ES-I3 (cell line): ENCODE results near the gene ABHD6.
A peak's percentile ranks its signal among the peaks of the same experiment; 100 is the strongest.
"Not testable (repeated sequence)": the region's sequence is repeated elsewhere in the genome, so short reads cannot be mapped to it uniquely, and the experiment has no call there.

Source experiments
- H3K36me3 ChIP-seq: 2 replicates; pipeline ENCODE4 v1.6.1; 2013; ENCODE audit warnings: mild to moderate bottlenecking, low read length, control low read depth, moderate library complexity; ENCODE audit not compliant: insufficient read depth
- H3K4me1 ChIP-seq: 2 replicates; pipeline ENCODE4 v1.6.1; 2013; ENCODE audit warnings: mild to moderate bottlenecking, control low read depth, low read length; ENCODE audit not compliant: insufficient read depth
- H3K9ac ChIP-seq: 2 replicates; pipeline ENCODE4 v1.6.1; 2013; ENCODE audit warnings: low read depth, mild to moderate bottlenecking, low read length, moderate library complexity
- H3K9me3 ChIP-seq: 2 replicates; pipeline ENCODE4 v1.6.1; 2013; ENCODE audit warnings: mild to moderate bottlenecking, low read length, moderate library complexity; ENCODE audit not compliant: control insufficient read depth, insufficient read depth

The ABHD6 gene

GRCh38 chr3:58201451-58201850 lies 36.1 kb upstream of the ABHD6 start:
- H3K4me1 ChIP-seq = peaks cover 10% of the 10 kb centered on the region; the same call in 1 of the 2 replicates
- not testable (repeated sequence) for H3K9ac ChIP-seq, H3K9me3 ChIP-seq, H3K36me3 ChIP-seq

GRCh38 chr3:58202917-58203360 lies 34.7 kb upstream of the ABHD6 start:
- no peak overlapping the region for H3K9ac ChIP-seq
- H3K36me3 ChIP-seq = no peaks in the 10 kb centered on the region
- H3K9me3 ChIP-seq = no peaks in the 10 kb centered on the region
- peaks cover 13% of the 10 kb centered on the region; the same call in 1 of the 2 replicates for H3K4me1 ChIP-seq

- H3K36me3 ChIP-seq = no peaks in the 10 kb centered on the region
- no peak overlapping the region for H3K9ac ChIP-seq
- H3K4me1 ChIP-seq = peaks cover 7% of the 10 kb centered on the region; the same call in 1 of the 2 replicates
- no peaks in the 10 kb centered on the region for H3K9me3 ChIP-seq
These were observed 34.1 kb upstream of the ABHD6 start for GRCh38 chr3:58203541-58203940.

- Histone ChIP-seq H3K9ac (no peak overlapping the region), H3K4me1 (peaks cover 5% of the 10 kb centered on the region; the same call in 1 of the 2 replicates), H3K9me3 (no peaks in the 10 kb centered on the region), H3K36me3 (no peaks in the 10 kb centered on the region)
These were observed 32.9 kb upstream of the ABHD6 start for GRCh38 chr3:58204720-58205119.

GRCh38 chr3:58205981-58206380 lies 31.6 kb upstream of the ABHD6 start:
- H3K9me3 ChIP-seq = no peaks in the 10 kb centered on the region
- no peak overlapping the region for H3K9ac ChIP-seq
- H3K4me1 ChIP-seq = peaks cover 5% of the 10 kb centered on the region; the same call in 1 of the 2 replicates
- H3K36me3 ChIP-seq = no peaks in the 10 kb centered on the region

GRCh38 chr3:58206406-58207011 lies 31.1 kb upstream of the ABHD6 start:
- Histone ChIP-seq H3K9me3 (no peaks in the 10 kb centered on the region), H3K4me1 (peaks cover 5% of the 10 kb centered on the region; the same call in 1 of the 2 replicates), H3K36me3 (no peaks in the 10 kb centered on the region), H3K9ac (no peak overlapping the region)

GRCh38 chr3:58207954-58208353 lies 29.6 kb upstream of the ABHD6 start:
- H3K36me3 ChIP-seq = no peaks in the 10 kb centered on the region
- no peak overlapping the region for H3K9ac ChIP-seq
- peaks cover 5% of the 10 kb centered on the region; the same call in 1 of the 2 replicates for H3K4me1 ChIP-seq
- H3K9me3 ChIP-seq = no peaks in the 10 kb centered on the region

- Histone ChIP-seq H3K36me3 (no peaks in the 10 kb centered on the region), H3K4me1 (peaks cover 9% of the 10 kb centered on the region; the same call in 1 of the 2 replicates), H3K9ac (no peak overlapping the region), H3K9me3 (no peaks in the 10 kb centered on the region)
These were observed 27.7 kb upstream of the ABHD6 start for GRCh38 chr3:58209933-58210332.

GRCh38 chr3:58210761-58211460 lies 26.7 kb upstream of the ABHD6 start, which contains the start of gene DNASE1L3:
DNASE1L3 (minus strand) TSS chr3:58210972; CDS start chr3:58210906, 66 bp downstream.
- no peaks in the 10 kb centered on the region for H3K9me3 ChIP-seq
- H3K9ac ChIP-seq = no peak within 1 kb of the TSS
- H3K4me1 ChIP-seq = peaks cover 13% of the 10 kb centered on the region; the same call in 1 of the 2 replicates
- no peaks in the 10 kb centered on the region for H3K36me3 ChIP-seq

- H3K9me3 ChIP-seq = no peaks in the 10 kb centered on the region
- no peak overlapping the region for H3K9ac ChIP-seq
- H3K36me3 ChIP-seq = no peaks in the 10 kb centered on the region
- H3K4me1 ChIP-seq = peaks cover 13% of the 10 kb centered on the region; the same call in 1 of the 2 replicates
These were observed 22.9 kb upstream of the ABHD6 start for GRCh38 chr3:58214484-58215316.

- Histone ChIP-seq H3K9ac (no peak overlapping the region), H3K4me1 (peaks cover 13% of the 10 kb centered on the region; the same call in 1 of the 2 replicates), H3K9me3 (no peaks in the 10 kb centered on the region), H3K36me3 (no peaks in the 10 kb centered on the region)
These were observed 22.1 kb upstream of the ABHD6 start for GRCh38 chr3:58215317-58216025.

- H3K36me3 ChIP-seq = no peaks in the 10 kb centered on the region
- no peak overlapping the region for H3K9ac ChIP-seq
- H3K9me3 ChIP-seq = no peaks in the 10 kb centered on the region
- peaks cover 13% of the 10 kb centered on the region; the same call in 1 of the 2 replicates for H3K4me1 ChIP-seq
These were observed 20.9 kb upstream of the ABHD6 start for GRCh38 chr3:58216496-58217195.

- H3K9me3 ChIP-seq = no peaks in the 10 kb centered on the region
- H3K4me1 ChIP-seq = peaks cover 13% of the 10 kb centered on the region; the same call in 1 of the 2 replicates
- peak overlapping the region; percentile 1; the same call in 1 of the 2 replicates for H3K9ac ChIP-seq
- no peaks in the 10 kb centered on the region for H3K36me3 ChIP-seq
These were observed 20.3 kb upstream of the ABHD6 start for GRCh38 chr3:58217209-58217811.
